Lower leg skin (tissue), 4 donors: ENCODE data around the gene ANKRD40CL. TPM values are rescaled to one million over a fixed set of nuclear protein-coding genes. Genes with fewer than 3 reads are reported as not detected.

Experiments
- DNase-seq, 2 donors: peaks; one replicate each; pipeline ENCODE4 v3.0.0-alpha.2; 2019; ENCODE audit warnings: low spot score in 2 of 2
- H3K4me3 ChIP-seq: fragments of 200-600 bp; sonication (generic); 2 replicates; pipeline ENCODE4 v1.5.1; 2017; ENCODE audit warnings: mild to moderate bottlenecking, low read depth; ENCODE audit not compliant: poor library complexity, severe bottlenecking
- POLR2A ChIP-seq, 2 donors: fragments of 450-650 bp; IDR thresholded peaks; one replicate each; pipeline ENCODE4 v1.6.1; 2016 to 2017; ENCODE audit warnings: antibody characterized with exemption in 2 of 2, mild to moderate bottlenecking in 1 of 2, moderate library complexity in 1 of 2
- WGBS, 2 donors: methylation state at CpG; one replicate each; pipeline ENCODE4 v1.1.5; 2018; 5-methylcytosine and 5-hydroxymethylcytosine counted together
- intact Hi-C: fragments of 100-400 bp; cut with DNase I; formaldehyde crosslinking; loops from one replicate; pipeline ENCODE4 v1.15.0; 2023; ENCODE audit warnings: low total_unique reads
- total RNA-seq, 4 donors: library from RNA; depleted of rRNA; stranded (reverse); fragments of >200 nt; gene quantifications; one replicate each; pipeline ENCODE4 v1.1.0, GENCODE V29; 2016
- TF ChIP-seq, protein P1 (sequence below), 3 donors: fragments of 450-650 bp; IDR thresholded peaks; one replicate each; pipeline ENCODE4 v1.5.1; 2016; ENCODE audit warnings: antibody characterized with exemption in 3 of 3, mild to moderate bottlenecking in 3 of 3, moderate library complexity in 2 of 3

ANKRD40CL gene
- total RNA-seq, 4 donors from 2014 or later: not detected

DNA sequence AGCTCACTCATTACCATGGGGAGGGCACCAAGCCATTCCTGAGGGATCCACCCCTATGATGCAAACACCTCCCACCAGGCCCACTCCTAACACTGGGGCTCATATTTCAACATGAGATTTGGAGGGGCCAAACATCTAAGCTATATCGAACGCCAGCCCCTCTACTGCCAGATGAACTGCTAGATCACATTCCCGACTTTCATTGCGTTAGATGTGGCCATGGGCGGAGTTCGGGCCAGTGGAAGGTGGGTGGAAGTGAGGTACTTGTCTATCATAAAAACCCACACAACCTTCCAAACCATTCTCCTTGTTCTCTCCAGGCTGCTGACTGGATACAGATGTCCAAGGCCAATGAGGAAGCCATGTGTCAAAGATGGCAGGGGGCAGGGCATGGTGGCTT lies 27.0 kb upstream of the ANKRD40CL start:
- no peak for TF ChIP-seq POLR2A (IDR thresholded peaks at IDR 0.05)
- TF ChIP-seq, protein P1, sequence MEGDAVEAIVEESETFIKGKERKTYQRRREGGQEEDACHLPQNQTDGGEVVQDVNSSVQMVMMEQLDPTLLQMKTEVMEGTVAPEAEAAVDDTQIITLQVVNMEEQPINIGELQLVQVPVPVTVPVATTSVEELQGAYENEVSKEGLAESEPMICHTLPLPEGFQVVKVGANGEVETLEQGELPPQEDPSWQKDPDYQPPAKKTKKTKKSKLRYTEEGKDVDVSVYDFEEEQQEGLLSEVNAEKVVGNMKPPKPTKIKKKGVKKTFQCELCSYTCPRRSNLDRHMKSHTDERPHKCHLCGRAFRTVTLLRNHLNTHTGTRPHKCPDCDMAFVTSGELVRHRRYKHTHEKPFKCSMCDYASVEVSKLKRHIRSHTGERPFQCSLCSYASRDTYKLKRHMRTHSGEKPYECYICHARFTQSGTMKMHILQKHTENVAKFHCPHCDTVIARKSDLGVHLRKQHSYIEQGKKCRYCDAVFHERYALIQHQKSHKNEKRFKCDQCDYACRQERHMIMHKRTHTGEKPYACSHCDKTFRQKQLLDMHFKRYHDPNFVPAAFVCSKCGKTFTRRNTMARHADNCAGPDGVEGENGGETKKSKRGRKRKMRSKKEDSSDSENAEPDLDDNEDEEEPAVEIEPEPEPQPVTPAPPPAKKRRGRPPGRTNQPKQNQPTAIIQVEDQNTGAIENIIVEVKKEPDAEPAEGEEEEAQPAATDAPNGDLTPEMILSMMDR (IDR thresholded peaks at IDR 0.05): no peak
- no peak for DNase-seq
- intact Hi-C loops: no loop called here
- 90 to 94% methylated on average over 6 of the region's 6 CpGs for WGBS, 2 donors
- H3K4me3 ChIP-seq: no peak overlapping the region

DNA sequence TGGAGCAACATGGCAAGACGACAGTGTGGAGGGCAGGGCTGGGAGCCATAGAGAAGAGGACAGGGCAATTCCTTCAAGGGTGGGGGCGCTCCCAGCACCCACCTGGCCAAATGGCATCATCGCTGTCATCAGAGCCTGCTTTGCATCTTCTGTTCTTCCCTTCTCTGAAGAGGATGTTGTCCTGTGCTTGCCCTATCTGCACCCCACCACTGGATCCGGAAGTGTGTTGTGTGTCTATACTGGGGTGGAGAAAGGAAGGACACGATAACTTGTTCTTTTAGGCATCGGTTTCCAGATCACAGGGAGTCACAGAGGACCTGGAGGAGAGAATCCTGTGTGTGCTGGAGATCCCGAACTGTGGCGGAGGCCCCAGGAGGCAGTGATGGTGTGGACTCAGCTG lies 25.7 kb upstream of the ANKRD40CL start:
- no peak for TF ChIP-seq POLR2A (IDR thresholded peaks at IDR 0.05)
- TF ChIP-seq, protein P1 (IDR thresholded peaks at IDR 0.05): no peak
- H3K4me3 ChIP-seq: no peak overlapping the region
- intact Hi-C loops: no loop called here
- WGBS, 2 donors: 87 to 95% methylated on average over 8 of the region's 8 CpGs
- no peak for DNase-seq

DNA sequence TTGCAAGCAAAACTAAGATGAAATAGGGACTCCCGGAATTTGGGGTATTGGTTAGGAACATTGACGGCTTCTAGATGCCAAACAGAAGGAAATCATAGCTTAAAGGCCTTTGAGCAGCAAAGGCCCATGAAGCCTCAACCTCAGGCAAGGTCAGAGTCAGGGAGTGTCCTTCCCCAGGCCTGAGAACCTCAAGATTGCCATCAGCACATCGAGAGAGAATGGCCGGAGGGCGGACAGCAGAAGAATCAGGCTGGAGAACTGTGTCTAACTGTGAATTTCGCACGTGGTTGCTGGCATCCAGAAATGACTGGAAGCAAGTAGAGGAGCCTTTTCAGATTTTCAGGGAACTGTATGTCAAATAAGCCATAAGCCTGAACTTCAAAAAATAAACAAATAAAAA lies 24.8 kb upstream of the ANKRD40CL start:
- intact Hi-C loops: no loop called here
- no peak for DNase-seq

DNA sequence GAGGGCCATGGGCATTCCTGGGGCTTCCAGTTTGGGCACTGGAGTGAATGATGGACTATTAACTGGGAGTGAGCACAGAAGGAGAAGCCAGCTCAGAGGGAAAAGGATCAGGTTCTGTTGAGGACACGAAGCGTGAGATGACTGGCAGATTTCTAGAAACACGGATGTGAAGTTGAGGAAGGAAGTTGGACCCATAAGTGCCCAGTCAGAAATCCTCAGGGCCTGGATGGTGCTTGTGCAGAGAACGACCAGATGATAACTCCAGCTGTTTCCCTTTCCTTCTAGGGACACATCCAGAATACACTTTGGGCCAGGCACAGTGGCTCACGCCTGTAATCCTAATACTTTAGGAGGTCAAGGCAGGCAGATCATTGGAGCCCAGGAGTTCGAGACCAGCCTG lies 23.3 kb upstream of the ANKRD40CL start:
- no peak overlapping the region for H3K4me3 ChIP-seq
- no peak for DNase-seq
- TF ChIP-seq POLR2A (IDR thresholded peaks at IDR 0.05): no peak
- TF ChIP-seq, protein P1 (IDR thresholded peaks at IDR 0.05): no peak
- intact Hi-C loops: no loop called here
- WGBS, 2 donors: 73 to 75% methylated on average over 6 of the region's 6 CpGs

More for the DNA sequence above, 24.8 kb upstream of the ANKRD40CL start:
- WGBS, 2 donors: 86 to 87% methylated on average over 7 of the region's 7 CpGs
- TF ChIP-seq POLR2A (IDR thresholded peaks at IDR 0.05): no peak
- TF ChIP-seq, protein P1 (IDR thresholded peaks at IDR 0.05): no peak
- H3K4me3 ChIP-seq: no peak overlapping the region

DNA sequence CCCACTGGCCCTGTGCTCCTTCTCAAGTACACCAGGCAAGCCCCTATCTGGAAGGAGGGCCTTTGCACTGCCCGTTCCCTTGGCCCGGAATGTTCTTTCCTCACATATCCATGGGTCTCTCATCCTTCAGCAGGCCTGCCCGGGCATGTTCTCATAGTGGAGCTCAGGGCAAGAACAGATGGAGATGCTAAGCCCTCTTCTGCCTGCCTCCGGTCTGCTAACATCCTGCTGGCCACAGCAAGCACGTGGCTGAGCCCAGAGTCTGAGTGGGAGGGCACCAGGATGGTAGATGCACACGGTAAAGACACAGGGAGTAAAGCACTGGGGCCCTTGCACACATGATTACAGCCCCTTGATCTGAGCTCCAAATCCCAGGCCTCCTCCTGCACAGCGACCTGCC lies 19.8 kb upstream of the ANKRD40CL start:
- intact Hi-C loops: no loop called here
- DNase-seq: no peak
- TF ChIP-seq, protein P1 (IDR thresholded peaks at IDR 0.05): no peak
- TF ChIP-seq POLR2A (IDR thresholded peaks at IDR 0.05): no peak
- H3K4me3 ChIP-seq: no peak overlapping the region
- WGBS, 2 donors: 49 to 65% methylated on average over 7 of the region's 7 CpGs

DNA sequence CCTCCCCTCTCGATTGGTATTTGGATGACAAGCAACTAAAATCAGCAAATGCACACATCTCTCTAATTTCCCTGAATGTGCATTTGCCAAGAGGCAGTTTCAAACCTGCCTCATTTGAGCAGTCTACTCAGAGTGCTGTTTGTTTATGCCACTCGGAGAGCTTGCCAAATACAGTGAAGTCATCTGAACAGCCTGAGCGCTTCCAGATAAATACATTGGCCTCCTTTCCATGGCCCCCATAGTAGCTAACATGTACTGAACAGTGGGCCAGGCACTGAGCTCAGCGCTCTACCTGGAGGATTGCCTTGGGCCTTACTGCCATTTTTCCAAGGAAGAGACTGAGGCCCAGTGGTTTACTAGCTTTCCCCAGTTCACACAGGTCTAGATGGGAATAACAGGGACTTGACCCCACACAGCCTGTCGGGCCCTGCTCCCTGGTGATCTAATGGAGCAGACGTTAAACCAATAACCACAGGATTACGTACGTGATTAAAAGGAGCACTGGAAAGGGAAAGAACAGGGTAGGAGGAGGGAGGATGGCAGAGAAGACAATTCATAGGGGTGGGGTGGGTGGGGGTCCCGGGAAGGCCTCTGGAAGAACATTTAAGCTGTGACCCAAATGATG lies 18.7 kb upstream of the ANKRD40CL start:
- WGBS, 2 donors: 29 to 43% methylated on average over 9 of the region's 9 CpGs
- intact Hi-C loops: no loop called here
- no peak for DNase-seq
- no peak for TF ChIP-seq POLR2A (IDR thresholded peaks at IDR 0.05)
- TF ChIP-seq, protein P1 (IDR thresholded peaks at IDR 0.05): no peak
- H3K4me3 ChIP-seq: no peak overlapping the region
